HG03354 (cell line): ENCODE data around the gene SAMSN1.

Experiments
- ATAC-seq: cut with Tn5 transposase; IDR thresholded peaks from one replicate; pipeline ENCODE4 v1.9.1; 2021; ENCODE audit warnings: mild to moderate bottlenecking; ENCODE audit not compliant: unreplicated experiment, poor library complexity, severe bottlenecking

SAMSN1 gene

DNA sequence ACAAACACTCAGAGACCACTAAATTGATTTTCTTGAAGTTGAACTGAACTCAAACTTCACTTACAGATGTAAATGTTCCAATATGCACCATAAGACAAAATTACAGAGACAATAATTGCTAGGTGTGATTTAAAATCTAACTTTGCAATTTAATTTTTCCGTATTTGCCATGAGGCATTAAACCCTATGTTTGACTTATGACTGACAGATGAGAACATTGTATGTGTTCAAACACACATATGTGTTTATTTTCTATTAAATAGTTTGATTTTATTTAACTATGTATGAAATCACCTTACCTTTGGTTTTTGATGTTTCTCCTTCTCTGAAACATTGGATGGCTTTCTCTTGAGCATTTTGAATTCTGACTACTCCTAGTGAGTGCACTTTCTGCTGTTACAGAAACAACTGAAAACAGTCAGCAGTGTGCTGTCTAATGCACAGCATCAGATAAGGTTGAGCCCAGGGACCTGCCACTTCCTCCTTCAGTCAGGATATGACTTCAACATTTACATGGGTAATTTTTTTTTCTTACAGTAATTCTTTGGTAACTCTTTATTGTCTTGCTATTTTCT is at the start of gene SAMSN1:
TSS of gene SAMSN1 (minus strand) at position 410 of the 575 bp plus-strand sequence. CDS start at position 356, 54 bp downstream.
- peak; percentile 93 for ATAC-seq

DNA sequence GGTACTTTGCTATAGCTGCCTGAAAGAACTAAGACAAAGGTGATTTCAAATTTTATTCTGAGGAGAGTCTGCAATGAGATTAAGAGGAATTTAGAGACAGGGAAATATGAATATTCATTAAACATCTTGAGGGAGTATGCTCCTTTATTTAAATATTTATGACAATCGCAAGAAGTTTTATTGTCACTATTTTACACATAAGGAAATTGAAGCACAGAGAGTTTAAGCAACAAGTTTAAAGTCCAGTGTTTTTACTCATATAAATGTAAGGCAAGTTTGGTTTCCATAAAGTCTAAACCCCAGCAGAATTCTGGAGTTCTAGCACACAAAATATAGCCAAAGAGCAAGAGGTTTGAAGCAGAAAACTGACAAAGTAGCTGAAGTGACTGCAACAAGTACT is 49.3 kb upstream of the SAMSN1 start:
- no peak for ATAC-seq

GRCh38 chr21:14594967-14595366 is 48.9 kb upstream of the SAMSN1 start:
- ATAC-seq = no peak

GRCh38 chr21:14593230-14593629 is 47.1 kb upstream of the SAMSN1 start:
- ATAC-seq = no peak

- no peak for ATAC-seq
Measured at GRCh38 chr21:14592296-14593000, 46.3 kb upstream of the SAMSN1 start.

DNA sequence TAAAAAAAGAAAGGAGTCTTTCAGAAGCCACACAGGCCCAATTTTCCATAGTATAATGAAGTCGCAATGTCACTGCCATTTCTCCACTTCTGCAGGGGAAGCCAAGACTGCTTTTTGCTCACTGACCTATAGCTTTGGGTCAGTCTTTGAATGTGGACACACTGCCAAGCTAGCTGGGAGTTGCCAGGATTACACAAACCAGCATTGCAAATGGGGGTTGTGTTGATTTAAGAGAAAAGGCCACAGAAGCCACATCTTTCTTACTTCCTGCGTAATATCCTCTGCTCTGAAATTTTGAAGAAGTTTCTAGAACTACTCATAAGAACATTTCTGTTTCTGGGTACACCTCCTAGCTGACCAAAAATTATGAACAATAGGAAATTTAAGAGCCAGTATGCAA is 45.8 kb upstream of the SAMSN1 start:
- no peak for ATAC-seq

DNA sequence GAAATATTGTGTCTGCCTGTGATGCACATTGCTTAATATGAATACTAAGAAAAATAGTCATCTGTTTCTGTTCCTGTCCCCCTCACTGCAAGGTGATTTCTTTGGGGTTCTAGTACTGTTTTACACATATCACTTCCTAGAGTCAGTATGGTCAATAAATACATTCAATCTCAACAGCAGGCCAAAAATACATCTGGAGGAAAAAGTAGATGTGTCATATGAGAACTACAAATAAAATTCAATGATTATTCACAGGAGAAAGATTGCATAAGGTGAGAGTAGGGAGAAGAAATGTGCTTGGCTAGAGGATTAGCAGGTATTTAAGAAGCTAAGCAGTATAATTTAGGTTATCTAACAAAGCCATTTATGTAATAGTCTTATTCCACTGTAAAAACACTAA is 45.3 kb upstream of the SAMSN1 start:
- ATAC-seq = no peak

- peak; percentile 92 for ATAC-seq
Measured at GRCh38 chr21:14589855-14590563, 43.9 kb upstream of the SAMSN1 start.

DNA sequence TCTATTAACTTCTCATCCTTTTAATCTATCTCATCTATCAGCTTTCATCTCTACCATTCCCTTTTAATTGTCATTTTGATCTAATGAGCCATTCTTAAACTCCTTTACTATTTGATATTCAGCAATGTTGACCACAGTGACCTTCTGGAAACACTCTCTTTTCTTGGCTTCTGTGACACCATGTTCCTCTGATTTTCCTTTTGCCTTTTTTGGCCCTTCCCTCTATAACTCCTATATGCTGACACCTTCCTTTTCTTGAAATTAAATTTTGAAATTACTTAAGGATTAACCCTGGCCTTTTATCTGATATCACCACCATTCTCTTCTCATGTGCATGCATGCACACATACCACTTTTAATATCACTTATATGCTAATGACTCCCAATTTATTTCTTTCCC is 41.2 kb upstream of the SAMSN1 start:
- ATAC-seq = no peak

DNA sequence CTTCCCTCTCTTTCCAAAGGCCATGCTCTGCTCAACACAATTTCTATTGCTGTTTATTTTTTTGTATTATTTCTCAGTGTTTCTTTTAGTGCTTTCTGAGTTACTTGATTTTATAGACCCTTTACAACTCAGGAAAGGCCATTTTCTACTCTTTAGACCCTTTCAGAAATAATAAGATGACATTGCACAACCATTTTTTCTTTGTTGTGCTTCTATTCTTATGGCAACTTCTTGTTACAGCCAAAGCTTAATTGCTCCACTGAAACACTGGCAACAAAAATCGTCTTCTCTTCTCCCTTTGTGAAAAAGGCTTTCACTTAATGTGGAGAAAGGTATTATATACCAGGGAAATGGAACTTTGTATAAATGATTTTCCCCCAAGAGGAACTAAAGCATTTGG is 39.0 kb upstream of the SAMSN1 start:
- no peak for ATAC-seq

DNA sequence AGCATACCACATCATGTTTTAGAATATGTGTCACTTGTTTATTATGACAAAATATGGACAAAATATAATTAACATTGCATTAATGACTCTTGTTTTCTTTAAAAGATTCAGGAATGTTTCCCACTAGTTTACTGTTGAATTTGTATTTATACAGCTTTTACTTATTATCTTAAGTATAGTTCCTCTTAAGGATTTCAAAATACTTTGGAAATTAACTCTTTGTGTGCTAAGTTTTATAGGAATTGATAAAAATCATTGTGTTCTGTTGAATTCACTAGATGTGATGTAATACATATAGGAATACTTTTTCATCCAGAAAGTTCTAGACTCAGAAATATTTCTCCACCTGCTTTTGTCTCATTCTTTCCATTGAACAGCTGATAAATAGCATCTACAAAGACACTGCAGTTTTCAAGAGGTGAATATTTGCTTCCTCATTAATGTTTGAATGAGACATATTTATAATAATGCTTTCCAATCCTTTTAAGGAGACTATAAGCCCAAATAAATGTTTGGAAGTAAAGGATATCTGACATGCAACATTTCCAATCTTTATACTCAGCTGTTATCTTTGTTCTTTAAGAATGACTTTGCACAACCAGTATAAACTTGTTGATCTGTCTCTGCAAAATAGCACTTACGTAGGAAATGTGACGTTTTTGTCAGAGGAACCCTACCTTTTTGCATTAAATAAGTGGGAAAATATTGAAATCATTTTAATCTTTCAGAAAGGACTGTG is 38.4 kb upstream of the SAMSN1 start:
- no peak for ATAC-seq

GRCh38 chr21:14583629-14584255 is 37.6 kb upstream of the SAMSN1 start:
- ATAC-seq = no peak

- no peak for ATAC-seq
Measured at GRCh38 chr21:14582934-14583628, 37.0 kb upstream of the SAMSN1 start.

DNA sequence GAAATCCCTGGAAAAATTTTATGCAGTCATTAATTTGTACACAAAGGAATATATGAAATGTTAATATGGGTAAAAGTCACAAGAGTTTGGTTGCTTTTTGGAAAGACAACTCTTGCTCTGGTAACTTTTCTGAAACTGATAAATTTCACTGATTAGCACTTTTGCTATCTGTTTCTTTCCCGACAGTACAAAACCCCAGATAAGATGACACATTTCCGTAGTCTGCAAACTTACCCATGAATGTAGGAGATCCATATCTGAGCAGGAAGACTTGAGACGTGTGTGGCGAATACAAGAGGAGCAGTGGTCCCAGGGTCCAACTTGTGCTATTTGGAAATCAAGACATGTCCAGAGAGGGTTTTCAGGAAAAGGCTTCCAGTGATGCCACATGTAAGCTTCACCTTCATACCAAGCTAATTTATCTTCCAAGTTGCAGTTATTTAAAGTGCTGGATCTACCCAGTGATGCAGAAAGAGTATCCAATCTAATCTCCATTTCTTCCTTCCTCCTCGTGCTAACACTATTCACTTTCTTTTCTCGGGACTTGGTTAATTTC is 35.9 kb upstream of the SAMSN1 start:
- ATAC-seq = no peak

DNA sequence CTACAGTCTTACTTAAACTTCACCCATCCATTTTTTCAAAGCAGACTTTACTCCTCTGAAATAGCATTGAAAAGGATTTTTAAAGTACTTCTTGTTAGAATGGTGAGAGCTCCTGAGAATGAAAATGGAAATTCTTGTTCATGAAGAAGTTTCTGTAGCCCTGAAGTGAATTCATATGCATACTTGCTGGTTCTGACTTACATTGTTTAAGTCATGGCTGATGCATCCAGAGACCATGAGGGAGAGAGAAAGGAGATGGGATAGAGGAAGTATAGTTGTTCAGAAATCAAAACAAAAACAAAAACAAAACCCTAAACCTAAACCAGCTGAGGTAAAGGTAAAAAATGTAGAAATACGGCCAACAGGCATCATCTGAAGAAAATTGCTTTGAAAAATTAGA is 27.1 kb upstream of the SAMSN1 start:
- ATAC-seq = no peak

GRCh38 chr21:14572204-14572780 is 26.2 kb upstream of the SAMSN1 start:
- ATAC-seq = no peak

GRCh38 chr21:14569868-14570267 is 23.8 kb upstream of the SAMSN1 start:
- ATAC-seq = no peak

GRCh38 chr21:14569026-14569621 is 23.0 kb upstream of the SAMSN1 start:
- ATAC-seq = no peak
